Vagina (tissue), 2 donors: ENCODE data around the gene MARCHF3.

ENCODE experiments used
- POLR2A ChIP-seq, 2 donors: fragments of 450-650 bp; IDR thresholded peaks; one replicate each; pipeline ENCODE4 v1.6.1; 2017; ENCODE audit warnings: antibody characterized with exemption in 2 of 2, mild to moderate bottlenecking in 2 of 2, moderate library complexity in 2 of 2
- POLR2AphosphoS5 ChIP-seq, 2 donors: sonication (generic); formaldehyde crosslinking; IDR thresholded peaks; one replicate each; pipeline ENCODE4 v1.9.0; 2017; ENCODE audit warnings: antibody characterized with exemption in 2 of 2, mild to moderate bottlenecking in 2 of 2, low read depth in 1 of 2; ENCODE audit not compliant: insufficient read depth in 1 of 2
- TF ChIP-seq, protein P1 (sequence below), 3 experiments: fragments of 450-650 bp in 2 of 3; fragments of 200-600 bp in 1 of 3; sonication (generic) in 1 of 3; IDR thresholded peaks; one replicate each; pipeline ENCODE4 v1.5.1; 2017 to 2019; ENCODE audit warnings: antibody characterized with exemption in 3 of 3, mild to moderate bottlenecking in 2 of 3, moderate library complexity in 2 of 3

DNA sequence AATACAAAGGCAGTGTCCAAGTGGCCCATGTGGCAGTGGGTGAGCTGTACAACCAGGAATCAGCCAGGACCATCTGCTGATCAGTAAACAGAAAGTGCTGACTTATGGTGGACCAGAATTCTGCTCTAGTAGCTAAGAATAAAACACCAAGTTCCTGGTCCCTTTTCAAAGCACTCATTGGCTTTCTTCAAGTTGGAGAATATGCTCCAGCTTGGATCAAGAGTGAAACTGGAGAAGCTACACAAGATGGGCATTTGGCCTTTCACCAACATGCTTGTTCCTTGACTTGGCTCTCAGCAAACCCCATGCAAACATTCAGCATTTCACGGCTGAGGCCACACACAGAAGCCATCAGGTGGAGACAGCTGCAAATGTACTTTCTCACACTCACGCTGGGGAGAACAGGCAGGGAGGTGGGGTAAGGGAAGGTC lies 32.1 kb downstream of the MARCHF3 start:
- TF ChIP-seq, protein P1, sequence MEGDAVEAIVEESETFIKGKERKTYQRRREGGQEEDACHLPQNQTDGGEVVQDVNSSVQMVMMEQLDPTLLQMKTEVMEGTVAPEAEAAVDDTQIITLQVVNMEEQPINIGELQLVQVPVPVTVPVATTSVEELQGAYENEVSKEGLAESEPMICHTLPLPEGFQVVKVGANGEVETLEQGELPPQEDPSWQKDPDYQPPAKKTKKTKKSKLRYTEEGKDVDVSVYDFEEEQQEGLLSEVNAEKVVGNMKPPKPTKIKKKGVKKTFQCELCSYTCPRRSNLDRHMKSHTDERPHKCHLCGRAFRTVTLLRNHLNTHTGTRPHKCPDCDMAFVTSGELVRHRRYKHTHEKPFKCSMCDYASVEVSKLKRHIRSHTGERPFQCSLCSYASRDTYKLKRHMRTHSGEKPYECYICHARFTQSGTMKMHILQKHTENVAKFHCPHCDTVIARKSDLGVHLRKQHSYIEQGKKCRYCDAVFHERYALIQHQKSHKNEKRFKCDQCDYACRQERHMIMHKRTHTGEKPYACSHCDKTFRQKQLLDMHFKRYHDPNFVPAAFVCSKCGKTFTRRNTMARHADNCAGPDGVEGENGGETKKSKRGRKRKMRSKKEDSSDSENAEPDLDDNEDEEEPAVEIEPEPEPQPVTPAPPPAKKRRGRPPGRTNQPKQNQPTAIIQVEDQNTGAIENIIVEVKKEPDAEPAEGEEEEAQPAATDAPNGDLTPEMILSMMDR (IDR thresholded peaks at IDR 0.05) = no peak
- TF ChIP-seq POLR2A (IDR thresholded peaks at IDR 0.05) (no peak), POLR2AphosphoS5 (IDR thresholded peaks at IDR 0.05; ENCODE audit: insufficient read depth in 1 of 2, low read depth in 1 of 2) (no peak)
